NCI-H748 treated with DMSO at 0.1 percent for 48 hours (cell line): Measurements from ENCODE around the gene TIMM17A.
"Not testable (repeated sequence)": the region's sequence is repeated elsewhere in the genome, so short reads cannot be mapped to it uniquely, and the experiment has no call there.

Experiments
- DNase-seq: peaks from one replicate; lab custom pipeline; 2025; lab: John Stamatoyannopoulos, UW

The TIMM17A gene

GRCh38 chr1:202016022-202016810 lies 60.9 kb downstream of the TIMM17A start:
- no peak for DNase-seq

GRCh38 chr1:202016811-202017748 lies 61.8 kb downstream of the TIMM17A start:
- DNase-seq: no peak

GRCh38 chr1:202017749-202018467 lies 62.6 kb downstream of the TIMM17A start:
- peak; percentile 22 for DNase-seq

DNA sequence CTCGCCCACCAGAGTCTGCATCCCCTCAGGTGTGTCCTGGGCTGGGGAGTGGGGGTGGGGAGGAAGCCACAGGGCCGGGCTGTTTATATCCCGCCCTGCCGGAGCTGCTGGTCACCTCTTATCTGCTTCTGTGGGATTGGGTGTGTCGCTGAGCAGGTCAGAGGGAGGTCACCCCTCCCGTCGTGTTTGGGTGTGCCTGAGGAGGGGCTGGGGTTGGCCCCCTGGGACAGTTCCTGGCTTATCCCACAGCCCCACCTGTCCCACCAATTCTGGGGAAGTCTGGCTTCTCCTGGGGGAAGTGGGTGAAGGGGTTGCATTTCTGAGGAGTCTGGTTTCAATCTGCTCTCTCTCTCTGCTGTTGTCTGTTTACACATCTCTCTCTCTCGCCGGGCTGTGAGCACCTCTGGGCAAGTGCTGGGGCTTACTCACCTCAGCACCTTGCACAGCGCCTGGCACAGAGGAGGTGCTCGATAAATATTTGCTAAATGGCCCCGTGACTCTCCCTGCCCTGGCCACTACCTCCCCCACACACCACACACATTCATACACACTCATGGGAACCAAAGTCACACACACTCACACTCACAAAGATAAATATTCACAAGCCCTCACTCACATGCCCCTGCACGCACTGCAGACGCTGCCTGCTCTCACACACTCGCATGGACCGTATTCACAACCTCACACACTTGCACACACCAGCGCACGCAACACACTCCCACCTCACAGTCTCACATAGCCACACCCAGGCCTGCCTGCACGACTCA lies 63.3 kb downstream of the TIMM17A start:
- peak; percentile 63 for DNase-seq

DNA sequence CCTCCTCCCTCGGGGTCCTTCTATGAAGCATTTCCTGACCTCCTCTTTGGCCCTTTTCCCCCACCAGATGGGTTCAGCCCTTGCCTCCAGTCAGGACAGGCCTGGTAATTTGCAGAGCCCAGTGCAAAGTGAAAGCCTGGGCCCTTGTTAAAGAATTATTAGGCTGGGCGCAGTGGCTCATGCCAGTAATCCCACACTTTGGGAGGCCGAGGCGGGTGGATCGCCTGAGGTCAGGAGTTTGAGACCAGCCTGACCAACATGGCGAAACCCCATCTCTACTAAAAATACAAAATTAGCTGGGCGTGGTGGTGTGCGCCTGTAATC lies 63.9 kb downstream of the TIMM17A start:
- not testable (repeated sequence) for DNase-seq
